ENCODE measurements around the gene LARGE2.

DNA sequence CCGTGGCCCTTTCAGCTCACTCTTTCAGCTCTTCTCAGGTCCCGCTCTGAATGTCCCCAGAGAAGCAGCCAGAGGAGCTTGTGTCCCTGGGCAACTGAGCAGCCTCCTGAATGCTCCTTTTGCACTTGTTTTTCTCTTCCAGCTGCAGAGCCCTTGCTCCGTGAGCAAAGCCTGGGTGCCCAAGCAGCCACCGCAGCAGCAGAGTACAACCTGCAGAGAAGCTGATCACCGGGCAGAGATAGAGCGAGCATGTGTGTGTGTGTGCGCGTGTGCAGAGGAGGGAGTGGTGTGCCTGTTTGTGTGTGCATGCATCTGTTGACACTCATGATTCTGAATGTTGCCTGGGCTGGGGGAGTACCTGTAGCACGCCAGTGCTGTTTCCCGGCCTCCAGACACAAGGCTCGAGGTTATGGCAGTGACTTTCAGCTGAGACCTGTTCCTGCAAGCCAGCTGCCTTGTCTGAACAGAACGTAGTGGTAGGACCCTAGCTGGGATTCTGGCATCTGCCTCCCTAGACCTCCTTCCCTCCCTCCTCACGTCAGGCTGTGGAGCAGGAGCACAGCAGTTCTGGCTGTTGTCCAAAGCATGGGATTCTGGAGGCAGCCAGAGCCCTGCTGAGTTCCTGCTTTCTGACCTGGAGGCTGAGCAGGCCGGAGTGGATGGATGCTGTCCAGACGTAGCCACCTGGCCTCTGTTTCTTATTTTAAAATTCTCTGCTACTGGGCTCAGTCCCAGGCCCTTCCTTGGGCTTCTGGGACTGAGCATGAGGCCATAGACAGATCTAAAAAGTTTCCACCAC is 41.5 kb upstream of the LARGE2 start:
- TF ChIP-seq POLR2A (IDR thresholded peaks at IDR 0.05), result no peak
- TF ChIP-seq, protein P1, sequence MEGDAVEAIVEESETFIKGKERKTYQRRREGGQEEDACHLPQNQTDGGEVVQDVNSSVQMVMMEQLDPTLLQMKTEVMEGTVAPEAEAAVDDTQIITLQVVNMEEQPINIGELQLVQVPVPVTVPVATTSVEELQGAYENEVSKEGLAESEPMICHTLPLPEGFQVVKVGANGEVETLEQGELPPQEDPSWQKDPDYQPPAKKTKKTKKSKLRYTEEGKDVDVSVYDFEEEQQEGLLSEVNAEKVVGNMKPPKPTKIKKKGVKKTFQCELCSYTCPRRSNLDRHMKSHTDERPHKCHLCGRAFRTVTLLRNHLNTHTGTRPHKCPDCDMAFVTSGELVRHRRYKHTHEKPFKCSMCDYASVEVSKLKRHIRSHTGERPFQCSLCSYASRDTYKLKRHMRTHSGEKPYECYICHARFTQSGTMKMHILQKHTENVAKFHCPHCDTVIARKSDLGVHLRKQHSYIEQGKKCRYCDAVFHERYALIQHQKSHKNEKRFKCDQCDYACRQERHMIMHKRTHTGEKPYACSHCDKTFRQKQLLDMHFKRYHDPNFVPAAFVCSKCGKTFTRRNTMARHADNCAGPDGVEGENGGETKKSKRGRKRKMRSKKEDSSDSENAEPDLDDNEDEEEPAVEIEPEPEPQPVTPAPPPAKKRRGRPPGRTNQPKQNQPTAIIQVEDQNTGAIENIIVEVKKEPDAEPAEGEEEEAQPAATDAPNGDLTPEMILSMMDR (IDR thresholded peaks at IDR 0.05), result no peak
